GM21619 (cell line): ENCODE data around the gene ZNF710.
A peak's percentile ranks its signal among the peaks of the same experiment; 100 is the strongest.
"Not testable (repeated sequence)": the region's sequence is repeated elsewhere in the genome, so short reads cannot be mapped to it uniquely, and the experiment has no call there.

Experiments used
- ATAC-seq: cut with Tn5 transposase; IDR thresholded peaks from one replicate; pipeline ENCODE4 v1.9.1; 2021; ENCODE audit not compliant: unreplicated experiment

The ZNF710 gene, protein sequence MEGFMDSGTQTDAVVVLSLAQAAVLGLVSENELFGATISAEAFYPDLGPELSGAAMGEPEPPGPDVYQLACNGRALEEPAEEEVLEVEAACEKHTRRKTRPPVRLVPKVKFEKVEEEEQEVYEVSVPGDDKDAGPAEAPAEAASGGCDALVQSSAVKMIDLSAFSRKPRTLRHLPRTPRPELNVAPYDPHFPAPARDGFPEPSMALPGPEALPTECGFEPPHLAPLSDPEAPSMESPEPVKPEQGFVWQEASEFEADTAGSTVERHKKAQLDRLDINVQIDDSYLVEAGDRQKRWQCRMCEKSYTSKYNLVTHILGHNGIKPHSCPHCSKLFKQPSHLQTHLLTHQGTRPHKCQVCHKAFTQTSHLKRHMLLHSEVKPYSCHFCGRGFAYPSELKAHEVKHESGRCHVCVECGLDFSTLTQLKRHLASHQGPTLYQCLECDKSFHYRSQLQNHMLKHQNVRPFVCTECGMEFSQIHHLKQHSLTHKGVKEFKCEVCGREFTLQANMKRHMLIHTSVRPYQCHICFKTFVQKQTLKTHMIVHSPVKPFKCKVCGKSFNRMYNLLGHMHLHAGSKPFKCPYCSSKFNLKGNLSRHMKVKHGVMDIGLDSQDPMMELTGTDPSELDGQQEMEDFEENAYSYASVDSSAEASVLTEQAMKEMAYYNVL

DNA sequence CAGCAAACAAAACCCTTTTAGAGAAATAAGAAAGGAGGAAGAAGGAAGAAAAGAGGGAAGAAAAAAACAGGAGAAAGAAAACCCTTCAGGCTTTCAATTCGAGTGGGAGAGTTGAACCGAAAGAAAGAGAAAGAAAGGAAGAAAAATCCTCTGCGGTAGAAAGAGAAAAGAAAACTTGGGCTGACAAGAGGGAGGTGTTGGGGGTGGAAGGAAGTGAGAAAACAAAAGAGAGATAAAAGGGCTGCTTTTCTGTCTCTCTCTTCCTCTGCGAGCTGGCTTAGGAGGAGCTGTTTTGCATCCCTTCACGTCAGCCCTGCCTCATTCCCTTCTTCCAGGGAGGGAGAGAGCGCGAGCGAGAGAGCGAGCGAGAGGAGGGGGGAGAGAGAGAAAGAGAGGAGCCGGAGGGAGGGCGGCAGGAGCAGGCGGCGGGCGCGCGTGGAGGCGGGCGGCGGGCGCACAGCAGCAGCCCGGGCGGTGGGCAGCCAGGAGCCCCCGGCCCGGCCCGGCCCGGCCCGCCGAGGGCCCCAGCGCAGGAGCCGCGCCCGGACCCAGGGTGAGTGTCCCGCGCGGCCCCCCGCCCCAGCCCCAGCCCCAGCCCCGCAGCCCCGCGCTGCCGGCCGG lies at the start of gene ZNF710:
ZNF710 (plus strand) TSS at position 263 of the 621 bp plus-strand sequence. CDS start 65,814 bp downstream, outside the sequence.
- ATAC-seq, result peak; percentile 24

DNA sequence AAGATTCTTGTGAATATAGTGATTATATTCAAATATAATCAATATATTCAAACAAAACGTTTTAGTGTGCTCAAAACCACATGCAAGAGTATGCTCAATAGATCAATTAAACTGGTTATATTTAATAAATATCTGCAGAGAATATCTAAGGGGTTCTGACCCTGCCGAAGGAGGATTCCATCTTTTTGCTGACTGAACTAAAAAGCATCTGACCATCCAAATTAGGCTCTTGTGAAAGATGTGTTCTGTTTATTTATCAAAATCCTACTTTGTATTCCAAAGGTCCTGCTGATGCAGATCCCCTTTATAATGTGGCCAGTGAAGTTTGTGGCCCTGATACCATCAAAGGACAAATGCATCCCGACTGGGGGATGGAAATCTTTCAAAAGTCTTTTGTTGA lies 46.6 kb upstream of the ZNF710 start:
- ATAC-seq, result no peak

DNA sequence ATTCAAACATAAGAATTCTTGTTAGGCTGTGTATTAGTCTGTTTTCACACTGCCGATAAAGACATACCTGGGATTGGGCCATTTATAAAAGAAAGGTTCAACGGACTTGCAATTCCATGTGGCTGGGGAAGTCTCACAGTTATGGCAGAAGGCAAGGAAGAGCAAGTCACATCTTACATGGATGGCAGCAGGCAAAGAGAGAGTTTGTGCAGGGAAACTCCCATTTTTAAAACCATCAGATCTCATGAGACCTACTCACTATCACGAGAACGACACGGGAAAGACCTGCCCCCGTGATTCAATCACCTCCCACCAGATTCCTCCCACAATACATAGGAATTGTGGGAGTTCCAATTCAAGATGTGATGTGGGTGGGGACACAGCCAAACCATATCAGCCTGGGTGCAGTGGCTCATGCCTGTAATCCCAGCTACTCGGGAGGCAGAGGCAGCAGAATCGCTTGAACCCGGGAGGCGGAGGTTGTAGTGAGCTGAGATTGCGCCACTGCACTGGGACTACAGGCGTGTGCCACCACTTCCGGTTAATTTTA lies 45.6 kb upstream of the ZNF710 start:
- ATAC-seq, result not testable (repeated sequence)

DNA sequence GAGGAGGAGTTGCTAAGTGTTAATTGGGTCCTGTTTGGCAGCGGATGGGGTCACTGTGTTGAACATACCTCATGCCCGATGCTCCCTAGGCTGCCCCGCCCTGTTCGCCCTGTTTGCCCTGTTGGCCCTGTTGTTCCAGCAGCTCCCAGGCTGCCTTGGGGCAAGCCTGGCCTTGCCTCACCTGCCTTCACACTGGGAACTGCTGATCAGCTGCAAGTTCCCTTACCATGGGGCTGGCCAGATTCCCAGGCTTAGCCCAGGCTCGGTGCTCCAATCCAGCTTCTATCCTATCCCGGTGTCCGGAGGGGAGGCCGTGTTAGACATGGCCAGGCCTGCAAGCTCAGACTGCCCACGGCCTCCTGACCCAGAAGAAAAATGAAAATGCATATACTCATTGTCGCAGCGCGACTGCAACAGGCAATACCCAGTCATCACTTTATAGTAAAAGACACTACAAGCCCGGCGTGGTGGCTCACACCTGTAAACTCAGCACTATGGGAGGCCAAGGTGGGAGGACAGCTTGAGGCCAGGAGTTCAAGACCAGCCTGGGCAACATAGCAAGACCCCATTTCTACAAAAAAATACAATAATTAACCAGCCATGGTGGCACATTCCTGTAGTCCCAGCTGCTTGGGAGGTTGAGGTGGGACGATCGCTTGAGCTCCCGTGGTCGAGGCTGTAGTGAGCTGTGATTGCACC lies 42.9 kb upstream of the ZNF710 start:
- no peak for ATAC-seq

DNA sequence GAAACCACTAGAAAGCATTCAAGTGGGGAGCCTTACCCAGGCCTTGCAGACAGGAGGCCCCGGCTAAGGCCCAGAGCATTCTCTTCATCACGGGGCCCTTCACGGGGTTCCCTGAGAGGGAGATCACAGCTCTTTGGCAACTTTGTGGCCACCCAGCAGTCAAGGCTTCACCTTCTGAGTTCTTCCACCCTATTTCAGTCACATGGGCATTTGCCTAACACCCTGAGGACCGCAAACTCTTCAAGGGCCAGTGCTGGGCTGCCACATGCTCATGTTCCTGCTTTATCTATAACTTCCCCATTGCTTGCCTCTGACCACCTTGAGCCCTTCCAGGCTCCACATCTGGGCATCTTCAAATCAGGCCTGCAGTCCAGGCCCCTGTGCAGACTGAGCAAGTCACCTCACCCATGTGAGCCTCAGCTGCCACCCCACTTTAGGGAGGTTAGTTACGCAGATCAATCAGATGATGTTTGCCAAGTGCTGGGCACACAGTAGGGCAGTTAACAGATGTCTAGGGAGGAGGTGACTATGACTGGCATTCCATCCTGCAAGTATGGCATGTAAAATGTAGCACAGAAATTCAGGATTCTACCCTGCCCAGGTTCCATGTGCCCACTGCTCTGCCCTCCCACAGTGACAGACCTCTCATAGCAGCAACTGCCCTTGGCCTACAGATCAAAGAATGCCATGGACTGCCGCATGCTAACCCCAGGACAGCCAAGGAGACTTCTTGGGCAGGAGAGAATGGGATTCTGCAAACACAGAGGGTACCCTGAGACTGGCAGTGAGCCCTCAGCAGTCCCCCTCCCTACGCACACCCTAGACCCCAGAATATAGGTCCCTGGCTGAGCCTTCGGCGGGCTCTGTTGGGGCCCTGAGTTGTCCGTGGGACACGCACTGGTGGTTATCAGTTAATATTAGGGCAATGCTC lies 37.6 kb upstream of the ZNF710 start:
- no peak for ATAC-seq

DNA sequence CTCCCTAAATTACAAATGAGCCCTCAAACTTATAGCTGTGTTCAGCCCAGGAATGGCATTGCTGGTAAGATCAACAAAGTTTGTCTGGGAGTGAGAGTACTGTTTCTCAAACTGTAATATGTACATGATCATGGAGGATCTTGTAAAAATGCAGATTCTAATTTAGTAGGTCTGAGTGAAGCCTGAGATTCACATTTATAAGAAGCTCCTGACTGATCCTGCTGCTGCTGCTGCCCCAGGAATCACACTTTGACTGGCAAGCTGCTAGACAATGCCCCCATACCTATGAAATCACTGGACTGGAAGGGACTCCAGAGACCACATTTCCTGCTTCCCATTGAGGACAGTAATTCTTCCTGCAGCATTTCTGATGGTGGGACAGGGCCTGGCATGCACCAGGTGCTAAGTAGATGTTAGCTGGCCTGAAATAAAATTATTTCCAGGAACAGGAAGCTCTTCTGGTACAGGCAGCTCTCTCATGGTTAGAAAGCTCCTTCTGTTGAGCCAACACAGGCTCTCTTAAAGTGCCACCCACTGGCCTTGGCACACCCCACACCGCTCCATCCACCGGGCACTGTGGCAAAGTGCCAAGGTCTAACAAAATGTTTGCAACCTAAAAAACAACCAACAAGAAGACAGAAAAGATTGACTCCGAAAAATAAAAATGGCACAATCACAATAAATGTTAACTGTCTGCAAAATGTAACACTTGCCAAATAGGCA lies 36.7 kb upstream of the ZNF710 start:
- ATAC-seq, result no peak

DNA sequence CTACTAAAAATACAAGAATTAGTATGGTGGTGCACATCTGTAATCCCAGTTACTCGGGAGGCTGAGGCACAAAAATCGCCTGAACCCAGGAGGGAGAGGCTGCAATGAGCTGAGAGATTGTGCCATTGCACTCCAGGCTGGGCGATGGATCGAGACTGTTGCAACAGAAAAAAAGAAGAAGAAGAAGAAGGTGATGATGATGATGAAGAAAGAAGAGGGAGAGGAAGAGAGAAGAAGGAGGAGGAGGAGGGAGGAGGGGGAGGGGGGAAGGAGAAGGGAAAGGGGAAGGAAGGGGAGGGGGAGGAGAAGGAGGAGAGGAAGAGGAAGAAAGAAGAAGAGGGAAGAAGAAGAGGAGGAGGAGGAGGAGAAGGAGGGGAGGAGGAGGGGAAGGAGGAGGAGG lies 33.2 kb upstream of the ZNF710 start:
- ATAC-seq, result no peak

DNA sequence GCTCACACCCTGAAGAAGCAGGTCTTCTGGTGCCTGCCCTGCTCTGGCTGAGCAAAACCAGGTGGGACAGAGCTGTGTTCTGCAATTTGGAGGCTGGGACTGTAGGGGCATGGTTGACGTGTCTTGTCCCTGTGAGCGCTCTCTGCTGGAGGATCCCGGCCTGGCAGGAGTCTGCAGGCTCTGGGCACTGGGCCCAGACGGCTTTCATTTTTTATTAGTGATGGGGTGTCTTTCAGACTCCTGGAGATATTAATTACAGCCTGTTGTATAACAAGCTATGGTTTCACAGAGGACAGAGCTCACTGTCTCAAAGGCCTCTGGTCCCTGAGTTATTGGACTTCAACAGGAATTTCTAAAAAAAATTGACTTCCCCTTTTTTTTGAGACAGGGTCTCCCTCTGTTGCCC lies 29.5 kb upstream of the ZNF710 start:
- ATAC-seq, result peak; percentile 86

DNA sequence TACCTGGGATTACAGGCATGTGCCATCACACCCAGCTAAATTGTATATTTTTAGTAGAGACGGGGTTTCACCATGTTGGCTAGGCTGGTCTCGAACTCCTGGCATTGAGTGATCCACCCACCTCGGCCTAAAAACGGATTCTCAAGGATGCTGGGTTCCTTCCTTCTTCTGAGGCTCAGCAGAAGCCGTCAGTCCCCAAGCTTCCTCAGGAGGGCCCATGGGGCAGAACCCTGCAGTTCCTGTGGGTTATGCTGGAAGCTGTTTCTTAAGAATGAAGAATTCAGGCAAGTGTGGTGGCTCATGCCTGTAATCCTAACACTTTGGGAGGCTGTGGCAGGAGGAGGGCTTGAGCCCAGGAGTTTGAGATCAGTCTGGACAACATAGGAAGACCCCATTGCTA lies 29.0 kb upstream of the ZNF710 start:
- ATAC-seq, result no peak

DNA sequence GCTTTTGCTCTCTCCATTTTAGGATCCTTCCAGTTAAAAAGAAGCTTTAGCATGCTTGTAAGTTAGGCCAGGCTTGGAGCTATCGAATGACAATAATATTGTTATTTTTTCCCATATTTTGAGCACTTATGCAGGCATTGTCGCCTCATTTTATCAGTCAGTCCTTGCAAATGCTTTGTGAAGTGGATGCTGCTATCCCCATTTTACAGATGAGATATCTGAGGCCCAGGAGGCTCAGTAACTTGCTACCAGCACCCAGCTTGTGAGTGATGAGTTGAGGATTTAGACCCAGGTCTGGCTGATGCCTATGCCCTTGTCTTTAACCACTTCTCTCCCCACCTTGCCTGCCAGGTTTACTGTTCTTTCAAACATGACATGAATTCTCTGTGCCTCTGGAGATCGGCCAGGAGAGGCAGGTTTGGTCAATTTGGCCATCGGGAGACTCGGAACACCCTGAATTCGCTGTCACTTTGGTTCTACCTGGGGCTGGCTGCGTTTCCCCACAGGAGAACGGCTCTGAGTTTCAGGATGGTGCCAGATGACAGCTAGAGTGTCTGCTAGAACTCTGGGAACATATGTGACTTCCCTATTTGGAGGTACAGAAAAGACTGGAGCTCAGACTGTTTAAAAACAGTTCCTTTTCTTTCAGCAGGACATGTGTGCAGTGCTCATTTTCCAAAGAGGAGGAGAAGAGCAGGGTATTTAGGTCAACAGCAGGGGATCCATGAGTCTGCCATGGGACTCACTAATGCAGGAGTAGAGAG lies 25.5 kb upstream of the ZNF710 start:
- no peak for ATAC-seq

DNA sequence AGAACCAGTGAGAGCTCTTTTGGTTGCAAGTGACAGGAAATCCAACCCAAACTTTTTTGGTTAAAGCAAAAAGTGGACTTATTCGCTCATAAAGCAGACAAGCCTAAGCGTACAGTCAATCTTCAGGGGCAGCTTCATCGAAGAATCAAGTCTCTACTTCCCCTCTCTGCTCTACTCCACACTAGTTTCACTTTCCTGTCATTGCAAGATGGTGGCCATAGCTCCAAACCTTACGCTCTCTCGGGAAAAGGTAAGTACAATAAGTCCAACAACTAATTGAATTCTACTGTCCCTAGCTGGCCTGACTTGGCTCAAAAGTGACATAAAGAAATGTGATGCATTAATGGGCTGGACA lies 24.9 kb upstream of the ZNF710 start:
- no peak for ATAC-seq

DNA sequence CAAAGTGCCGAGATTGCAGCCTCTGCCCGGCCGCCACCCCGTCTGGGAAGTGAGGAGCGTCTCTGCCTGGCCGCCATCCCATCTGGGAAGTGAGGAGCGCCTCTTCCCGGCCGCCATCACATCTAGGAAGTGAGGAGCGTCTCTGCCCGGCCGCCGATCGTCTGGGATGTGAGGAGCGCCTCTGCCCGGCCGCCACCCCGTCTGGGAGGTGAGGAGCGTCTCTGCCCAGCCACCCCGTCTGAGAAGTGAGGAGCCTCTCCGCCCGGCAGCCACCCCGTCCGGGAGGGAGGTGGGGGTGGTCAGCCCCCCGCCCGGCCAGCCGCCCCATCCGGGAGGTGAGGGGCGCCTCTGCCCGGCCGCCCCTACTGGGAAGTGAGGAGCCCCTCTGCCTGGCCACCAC lies 23.3 kb upstream of the ZNF710 start:
- not testable (repeated sequence) for ATAC-seq

DNA sequence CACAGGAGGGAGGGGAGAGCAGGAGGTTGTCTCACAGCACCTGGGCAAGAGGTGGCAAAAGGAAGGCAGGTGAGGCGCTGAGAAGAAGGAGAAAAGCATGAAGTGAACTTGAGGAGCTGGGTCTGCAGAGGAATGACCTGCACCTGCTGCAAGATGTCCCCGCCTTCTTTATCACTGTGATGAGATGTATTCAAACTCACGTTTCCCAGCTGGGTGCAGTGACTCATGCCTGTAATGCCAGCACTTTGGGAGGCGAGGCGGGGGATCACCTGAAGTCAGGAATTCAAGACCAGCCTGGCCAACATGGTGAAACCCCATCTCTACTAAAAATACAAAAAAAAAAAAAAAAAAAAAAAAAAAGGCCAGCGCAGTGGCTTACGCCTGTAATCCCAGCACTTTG lies 22.2 kb upstream of the ZNF710 start:
- no peak for ATAC-seq

DNA sequence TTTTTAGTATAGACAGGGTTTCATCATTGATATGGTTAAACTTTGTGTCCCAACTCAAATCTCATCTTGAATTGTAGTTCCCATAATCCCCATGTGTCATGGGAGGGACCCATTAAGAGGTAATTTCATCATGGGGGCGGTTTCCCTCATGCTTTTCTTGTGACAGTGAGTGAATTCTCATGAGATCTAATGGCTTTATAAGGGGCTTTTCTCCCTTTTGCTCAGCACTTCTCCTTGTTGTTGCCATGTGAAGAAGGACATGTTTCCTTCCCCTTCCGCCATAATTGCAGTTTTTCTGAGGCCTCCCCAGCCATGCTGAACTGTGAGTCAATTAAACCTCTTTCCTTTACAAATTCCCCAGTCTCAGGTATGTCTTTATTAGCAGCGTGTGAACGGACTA lies 20.2 kb upstream of the ZNF710 start:
- no peak for ATAC-seq

DNA sequence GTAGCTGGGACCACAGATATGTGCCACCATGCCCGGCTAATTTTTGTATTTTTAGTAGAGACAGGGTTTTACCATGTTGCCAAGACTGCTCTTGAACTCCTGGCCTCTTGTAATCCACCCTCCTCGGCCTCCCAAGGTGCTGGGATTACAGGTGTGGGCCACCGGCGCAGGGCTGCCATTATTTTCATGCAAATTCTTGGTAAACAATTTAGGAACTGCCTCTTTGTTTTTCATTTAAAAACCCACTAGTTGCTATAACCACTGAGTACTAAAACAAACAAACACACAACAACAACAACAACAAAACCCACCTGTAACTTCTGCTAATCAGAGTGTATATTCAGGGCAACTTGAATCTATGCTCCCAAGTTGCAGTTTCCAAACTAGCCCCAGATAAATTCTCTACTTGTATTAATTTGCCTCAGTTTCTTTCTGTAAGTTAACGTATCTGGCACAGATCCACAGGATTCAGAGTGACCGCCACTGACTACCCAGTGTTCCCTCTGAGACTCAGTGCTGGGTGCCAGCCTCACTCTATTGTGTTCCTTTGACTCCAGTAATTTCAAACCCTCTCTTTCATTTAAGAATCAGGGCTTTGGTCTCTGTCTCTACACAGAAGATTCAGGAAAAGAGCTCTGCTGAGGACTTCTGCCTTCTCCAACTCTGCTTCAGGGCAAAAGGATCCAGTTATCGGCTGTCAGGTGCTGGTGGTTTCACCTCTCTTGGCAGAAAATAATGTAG lies 18.6 kb upstream of the ZNF710 start:
- ATAC-seq, result no peak

DNA sequence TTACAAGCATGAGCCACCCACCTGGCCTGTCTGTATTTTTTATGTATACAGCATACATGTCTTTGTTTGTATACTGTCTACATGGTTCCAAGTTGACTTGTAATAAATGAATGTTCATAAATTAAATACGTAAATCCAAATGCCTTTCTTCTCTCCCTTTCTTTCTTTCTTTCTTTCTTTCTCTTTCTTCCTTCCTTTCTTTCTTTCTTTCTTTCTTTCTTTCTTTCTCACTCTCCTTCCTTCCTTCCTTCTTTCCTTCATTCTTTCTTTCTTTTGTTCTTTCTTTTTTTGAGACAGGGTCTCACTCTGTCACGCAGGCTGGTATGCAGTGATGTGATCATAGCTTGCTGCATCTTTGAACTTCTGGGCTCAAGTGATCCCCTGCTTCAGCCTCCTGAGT lies 17.1 kb upstream of the ZNF710 start:
- ATAC-seq, result no peak

DNA sequence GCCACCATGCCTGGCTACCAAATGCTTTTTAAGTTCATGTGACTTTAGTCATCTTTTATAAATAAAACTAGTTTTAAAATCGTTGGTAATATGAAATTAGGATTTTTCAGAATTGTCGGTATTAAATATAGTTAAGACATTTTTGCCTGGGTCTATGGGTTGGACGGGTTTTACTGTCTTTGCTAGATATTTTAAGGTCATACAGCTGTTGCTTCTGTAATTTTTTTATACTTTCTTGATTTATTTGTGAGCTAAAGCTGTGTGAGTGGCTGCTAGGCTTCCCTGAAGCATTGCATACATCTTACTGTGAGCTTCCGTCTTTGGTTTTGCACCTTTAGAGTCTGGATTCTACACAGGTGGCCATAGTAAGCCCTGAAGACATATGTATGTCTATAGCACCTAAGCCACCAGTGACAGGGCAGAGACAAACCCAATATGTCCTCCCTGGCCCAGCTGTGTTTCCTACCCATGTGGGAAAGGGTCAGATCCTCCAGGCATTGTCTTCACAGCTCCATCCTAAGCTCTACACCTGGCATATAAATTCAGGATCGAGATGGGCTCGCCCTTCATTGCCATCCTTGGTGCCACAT lies 16.6 kb upstream of the ZNF710 start:
- no peak for ATAC-seq

DNA sequence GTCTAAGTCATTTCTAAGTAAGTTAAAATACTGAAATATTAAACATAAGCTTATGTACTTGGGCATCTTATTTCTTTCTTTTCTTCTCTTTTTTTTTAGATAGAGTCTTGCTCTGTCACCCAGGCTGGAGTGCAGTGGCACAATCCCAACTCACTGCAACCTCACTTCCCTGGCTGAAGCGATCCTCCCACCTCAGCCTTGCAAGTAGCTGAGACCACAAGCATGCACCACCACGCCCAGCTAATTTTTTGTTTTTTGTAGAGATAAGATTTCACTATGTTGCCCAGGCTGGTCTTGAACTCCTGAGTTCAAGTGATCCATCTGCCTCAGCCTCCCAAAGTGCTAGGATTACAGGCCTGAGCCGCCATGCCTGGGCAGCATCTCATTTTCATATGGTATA lies 16.0 kb upstream of the ZNF710 start:
- no peak for ATAC-seq
